GM12878 (cell line): ENCODE results near the gene KLHL25. TPM values are rescaled to one million over a fixed set of nuclear protein-coding genes. Genes with fewer than 3 reads are reported as not detected.

ENCODE experiments used
- BMI1 ChIP-seq: fragments of 450-650 bp; IDR thresholded peaks from 2 replicates; pipeline ENCODE4 v1.6.1; 2016; ENCODE audit warnings: mild to moderate bottlenecking, moderate library complexity, borderline replicate concordance
- BRCA1 ChIP-seq: IDR thresholded peaks from 2 replicates; pipeline ENCODE4 v1.6.1; 2011; ENCODE audit warnings: low read depth, low read length, improper control_type of control experiment
- CEBPB ChIP-seq, 2 experiments: fragments of 150-350 bp in 1 of 2; IDR thresholded peaks; 2 replicates each; pipeline ENCODE4 v1.6.1; 2012 to 2014; ENCODE audit warnings: low read depth in 2 of 2, low read length in 2 of 2, borderline replicate concordance in 1 of 2, inconsistent platforms in 1 of 2
- CREB1 ChIP-seq: IDR thresholded peaks from 2 replicates; pipeline ENCODE4 v1.6.1; 2012; ENCODE audit warnings: low read depth, mild to moderate bottlenecking, inconsistent platforms
- EED ChIP-seq: sonication (generic); IDR thresholded peaks from 2 replicates; pipeline ENCODE4 v1.6.1; 2016; ENCODE audit warnings: antibody characterized with exemption, low read depth
- FOS ChIP-seq: IDR thresholded peaks from 3 replicates; pipeline ENCODE4 v1.6.1; 2011; ENCODE audit warnings: borderline replicate concordance; ENCODE audit not compliant: insufficient read length; ENCODE audit errors: extremely low read depth
- IKZF2 ChIP-seq, 2 experiments: fragments of 450-650 bp; IDR thresholded peaks; 2 replicates each; pipeline ENCODE4 v1.6.1; 2017; ENCODE audit warnings: mild to moderate bottlenecking in 2 of 2, moderate library complexity in 2 of 2
- JUNB ChIP-seq: IDR thresholded peaks from 2 replicates; pipeline ENCODE4 v1.6.1; 2016; ENCODE audit warnings: antibody characterized with exemption, mild to moderate bottlenecking
- MYC ChIP-seq: IDR thresholded peaks from 2 replicates; pipeline ENCODE4 v1.6.1; 2011; ENCODE audit warnings: mild to moderate bottlenecking, low read length, moderate library complexity, inconsistent platforms; ENCODE audit not compliant: insufficient read depth, insufficient replicate concordance, insufficient read length, severe bottlenecking
- SKIL ChIP-seq: fragments of 450-650 bp; IDR thresholded peaks from 2 replicates; pipeline ENCODE4 v1.6.1; 2017; ENCODE audit warnings: mild to moderate bottlenecking, low read depth, inconsistent platforms; ENCODE audit not compliant: poor library complexity, severe bottlenecking
- SMAD1 ChIP-seq: fragments of 450-650 bp; IDR thresholded peaks from 2 replicates; pipeline ENCODE4 v1.6.1; 2018; ENCODE audit warnings: mild to moderate bottlenecking, low read depth; ENCODE audit not compliant: partially characterized antibody
- SMARCA5 ChIP-seq: fragments of 450-650 bp; IDR thresholded peaks from 2 replicates; pipeline ENCODE4 v1.6.1; 2017; ENCODE audit warnings: mild to moderate bottlenecking
- TAF1 ChIP-seq: IDR thresholded peaks from 2 replicates; pipeline ENCODE4 v1.6.1; 2011; ENCODE audit warnings: mild to moderate bottlenecking, low read depth, low read length, borderline replicate concordance
- ZBTB40 ChIP-seq: fragments of 450-650 bp; IDR thresholded peaks from 2 replicates; pipeline ENCODE4 v1.6.1; 2016; ENCODE audit warnings: mild to moderate bottlenecking, moderate library complexity, borderline replicate concordance
- ZNF217 ChIP-seq: fragments of 450-650 bp; IDR thresholded peaks from 2 replicates; pipeline ENCODE4 v1.6.1; 2017; ENCODE audit warnings: antibody characterized with exemption, mild to moderate bottlenecking
- polyA plus RNA-seq, 11 experiments: library from polyadenylated mRNA; depleted of rRNA in 4 of 11; unstranded in 6 of 11; stranded (reverse) in 5 of 11; fragments of >200 nt; fragmentation: Nextera tagmentation in 4 of 11; fragmentation: Illumina TruSeq in 1 of 11; extraction: Ambion mirVana in 4 of 11; extraction: Trizol in 1 of 11; gene quantifications; 1 replicate in 1 of 11; 2 replicates in 10 of 11; pipeline versions ENCODE4 v1.2.1 to v1.2.3, GENCODE V29; 2011 to 2016; ENCODE audit warnings: inconsistent platforms in 2 of 11, missing spikeins in 2 of 11, low read depth in 1 of 11
- total RNA-seq, 4 experiments: library from RNA; depleted of rRNA in 3 of 4; stranded (reverse); fragments of >200 nt in 3 of 4; fragmentation: Illumina TruSeq in 1 of 4; extraction: Trizol in 1 of 4; gene quantifications; 2 replicates each; pipeline versions ENCODE4 v1.2.1 to v1.2.3, GENCODE V29; 2013 to 2021
- TF ChIP-seq, protein P1 (sequence below): IDR thresholded peaks from 2 replicates; pipeline ENCODE4 v1.6.1; 2011; ENCODE audit warnings: mild to moderate bottlenecking, low read depth, low read length, moderate library complexity; ENCODE audit not compliant: insufficient replicate concordance
- TF ChIP-seq, protein P2 (sequence below): fragments of 450-650 bp; IDR thresholded peaks from 2 replicates; pipeline ENCODE4 v1.6.1; 2018; ENCODE audit warnings: borderline replicate concordance, mild to moderate bottlenecking; ENCODE audit not compliant: partially characterized antibody

The KLHL25 gene
- total and polyA plus RNA-seq, 10 of the 15 experiments (the other 5 are each of a cell fraction or from before 2014, with no cell fraction given) = 0.04 to 3.0 (median 2.1) TPM; not detected in 1

DNA sequence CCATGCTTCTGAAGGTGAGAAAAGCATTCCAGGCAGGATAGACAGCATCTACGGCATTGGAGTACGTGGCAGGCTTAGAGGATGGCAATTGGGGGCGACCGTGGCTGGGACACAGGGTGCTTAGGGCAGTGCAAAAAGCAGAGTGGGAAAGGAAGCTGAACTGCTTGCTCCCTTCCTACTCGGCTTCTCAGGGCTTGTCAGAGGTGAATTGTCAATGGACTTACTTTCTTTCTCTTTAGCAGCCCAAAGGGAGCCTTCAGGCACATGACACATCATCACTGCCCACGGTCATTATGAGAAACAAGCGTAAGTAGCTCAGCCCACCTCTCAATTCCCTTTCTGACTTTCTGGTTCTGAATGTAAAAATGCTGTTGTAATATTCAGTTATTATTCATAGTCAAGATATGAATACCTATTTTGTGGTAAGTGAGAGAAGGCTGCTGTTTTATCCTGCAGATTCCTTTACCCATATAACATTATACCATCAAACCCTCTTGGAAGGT, 84.3 kb downstream of the KLHL25 start (continued):
- TF ChIP-seq FOS (no peak), IKZF2 (IDR thresholded peaks at IDR 0.05) (peak; percentile 74 to 87), JUNB (peak; percentile 100), CEBPB (IDR thresholded peaks at IDR 0.05; ENCODE audit: borderline replicate concordance in 1 of 2, low read depth in 2 of 2, low read length in 2 of 2) (peak in 1 of 2 experiments; percentile 62; a peak in 1 of 4 replicates), CREB1 (peak; percentile 77), BMI1 (peak; percentile 71; the same call in 1 of the 2 replicates), TAF1 (0 out of 2 replicates have a peak, but pooled peaks have one; percentile 67), ZBTB40 (peak; percentile 32; the same call in 1 of the 2 replicates), EED (peak; percentile 98), SMARCA5 (no peak), SMAD1 (no peak), SKIL (peak; percentile 67), BRCA1 (no peak), MYC (no peak), ZNF217 (no peak)
- TF ChIP-seq, protein P1, sequence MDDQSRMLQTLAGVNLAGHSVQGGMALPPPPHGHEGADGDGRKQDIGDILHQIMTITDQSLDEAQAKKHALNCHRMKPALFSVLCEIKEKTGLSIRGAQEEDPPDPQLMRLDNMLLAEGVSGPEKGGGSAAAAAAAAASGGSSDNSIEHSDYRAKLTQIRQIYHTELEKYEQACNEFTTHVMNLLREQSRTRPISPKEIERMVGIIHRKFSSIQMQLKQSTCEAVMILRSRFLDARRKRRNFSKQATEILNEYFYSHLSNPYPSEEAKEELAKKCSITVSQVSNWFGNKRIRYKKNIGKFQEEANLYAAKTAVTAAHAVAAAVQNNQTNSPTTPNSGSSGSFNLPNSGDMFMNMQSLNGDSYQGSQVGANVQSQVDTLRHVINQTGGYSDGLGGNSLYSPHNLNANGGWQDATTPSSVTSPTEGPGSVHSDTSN = no peak
- TF ChIP-seq, protein P2, sequence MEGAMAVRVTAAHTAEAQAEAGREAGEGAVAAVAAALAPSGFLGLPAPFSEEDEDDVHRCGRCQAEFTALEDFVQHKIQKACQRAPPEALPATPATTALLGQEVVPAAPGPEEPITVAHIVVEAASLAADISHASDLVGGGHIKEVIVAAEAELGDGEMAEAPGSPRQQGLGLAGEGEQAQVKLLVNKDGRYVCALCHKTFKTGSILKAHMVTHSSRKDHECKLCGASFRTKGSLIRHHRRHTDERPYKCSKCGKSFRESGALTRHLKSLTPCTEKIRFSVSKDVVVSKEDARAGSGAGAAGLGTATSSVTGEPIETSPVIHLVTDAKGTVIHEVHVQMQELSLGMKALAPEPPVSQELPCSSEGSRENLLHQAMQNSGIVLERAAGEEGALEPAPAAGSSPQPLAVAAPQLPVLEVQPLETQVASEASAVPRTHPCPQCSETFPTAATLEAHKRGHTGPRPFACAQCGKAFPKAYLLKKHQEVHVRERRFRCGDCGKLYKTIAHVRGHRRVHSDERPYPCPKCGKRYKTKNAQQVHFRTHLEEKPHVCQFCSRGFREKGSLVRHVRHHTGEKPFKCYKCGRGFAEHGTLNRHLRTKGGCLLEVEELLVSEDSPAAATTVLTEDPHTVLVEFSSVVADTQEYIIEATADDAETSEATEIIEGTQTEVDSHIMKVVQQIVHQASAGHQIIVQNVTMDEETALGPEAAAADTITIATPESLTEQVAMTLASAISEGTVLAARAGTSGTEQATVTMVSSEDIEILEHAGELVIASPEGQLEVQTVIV = no peak
